Activated CD4-positive, alpha-beta T cell treated with anti-CD3 and anti-CD28 coated beads, Interleukin-2, amount 50 U/mL, for 16 hours (primary cell): Measurements from ENCODE around the gene PCP4.

Experiments used
- DNase-seq: peaks from one replicate; pipeline ENCODE4 v3.0.0-alpha.2; 2020

PCP4 gene

DNA sequence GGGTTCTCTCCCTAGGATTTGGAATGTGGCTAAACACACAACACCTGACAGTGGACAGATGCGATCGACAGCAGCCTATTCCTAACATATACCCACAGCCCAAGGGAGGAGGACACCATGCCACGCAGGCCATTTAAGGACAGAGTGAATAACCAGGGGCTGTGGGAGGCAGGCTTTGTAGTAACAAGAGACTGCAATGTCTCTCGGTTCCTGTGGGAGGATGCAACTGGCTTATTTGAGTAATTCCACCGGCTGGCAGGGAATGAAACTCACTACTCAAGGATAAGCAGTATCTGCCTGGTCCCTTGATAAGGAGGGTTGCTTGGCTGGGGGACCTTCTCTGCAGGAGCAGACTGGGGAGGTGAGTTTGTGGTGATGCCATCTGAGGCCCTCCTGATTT is 109.6 kb downstream of the PCP4 start:
- no peak for DNase-seq
